H1 (cell line): ENCODE data around the gene MARCHF10. TPM values are rescaled to one million over a fixed set of nuclear protein-coding genes. Genes with fewer than 3 reads are reported as not detected.
A peak's percentile ranks its signal among the peaks of the same experiment; 100 is the strongest.

Source experiments
- CTCF ChIA-PET: fragments of 300-600 bp; sonication (Branson Sonifier 250); formaldehyde crosslinking; loops from one replicate; lab custom pipeline; 2021; ENCODE audit not compliant: partially characterized antibody; lab: Charles Lee
- POLR2A ChIA-PET: fragments of 300-600 bp; sonication (Branson Sonifier 250); formaldehyde crosslinking; loops from one replicate; lab custom pipeline; 2021; ENCODE audit warnings: inconsistent platforms; ENCODE audit not compliant: partially characterized antibody; lab: Charles Lee
- DNase-seq, 2 experiments: peaks; one replicate each; pipeline versions ENCODE4 v3.0.0 to v3.0.0-alpha.2; 2010 to 2022; ENCODE audit warnings: low spot score in 2 of 2, low read depth in 1 of 2, mixed read lengths in 1 of 2
- FAIRE-seq: peaks from 2 replicates; lab custom pipeline; 2011; peaks lifted over from hg19 to GRCh38; lab: Jason Lieb, UNC
- H2AFZ ChIP-seq: 2 replicates; pipeline ENCODE4 v1.8.1; 2012; ENCODE audit warnings: low read length, inconsistent platforms
- H2AK5ac ChIP-seq: 2 replicates; pipeline ENCODE4 v1.6.1; 2013; ENCODE audit warnings: low read depth, low read length
- H2BK120ac ChIP-seq: replicated peaks from 2 replicates; pipeline ENCODE3; 2013; ENCODE audit warnings: low read depth, low read length, inconsistent platforms
- H2BK12ac ChIP-seq: 2 replicates; pipeline ENCODE4 v1.6.1; 2013; ENCODE audit warnings: low read depth, low read length
- H2BK15ac ChIP-seq: 2 replicates; pipeline ENCODE4 v1.6.1; 2013; ENCODE audit warnings: low read length
- H2BK20ac ChIP-seq: 2 replicates; pipeline ENCODE4 v1.6.1; 2013; ENCODE audit warnings: low read length
- H2BK5ac ChIP-seq: 2 replicates; pipeline ENCODE4 v1.6.1; 2013; ENCODE audit warnings: low read depth, low read length
- H3K14ac ChIP-seq: 2 replicates; pipeline ENCODE4 v1.6.1; 2013; ENCODE audit warnings: inconsistent platforms; ENCODE audit not compliant: insufficient read length
- H3K18ac ChIP-seq: 2 replicates; pipeline ENCODE4 v1.6.1; 2013; ENCODE audit warnings: low read length; ENCODE audit errors: extremely low read depth
- H3K23ac ChIP-seq: 2 replicates; pipeline ENCODE4 v1.6.1; 2013; ENCODE audit warnings: inconsistent platforms; ENCODE audit not compliant: insufficient read length
- H3K23me2 ChIP-seq: 2 replicates; pipeline ENCODE4 v1.6.1; 2013; ENCODE audit warnings: low read depth, low read length
- H3K27ac ChIP-seq: 2 replicates; pipeline ENCODE4 v1.6.1; 2011; ENCODE audit warnings: low read depth, low read length, inconsistent platforms
- H3K27me3 ChIP-seq, 4 experiments: replicated peaks in 1 of 4; 1 replicate in 1 of 4; 2 replicates in 3 of 4; pipeline versions ENCODE4 v1.6.1 to v1.8.1; 2011 to 2013; ENCODE audit warnings: low read length in 3 of 4, mild to moderate bottlenecking in 3 of 4, inconsistent platforms in 2 of 4, mixed read lengths in 2 of 4, moderate library complexity in 1 of 4; ENCODE audit not compliant: control insufficient read depth in 3 of 4, insufficient read depth in 3 of 4; ENCODE audit errors: extremely low read depth in 1 of 4
- H3K36me3 ChIP-seq, 4 experiments: 2 replicates each; pipeline versions ENCODE4 v1.6.1 to v1.8.1; 2011 to 2013; ENCODE audit warnings: mild to moderate bottlenecking in 4 of 4, low read length in 3 of 4, moderate library complexity in 2 of 4, control low read depth in 1 of 4, inconsistent platforms in 1 of 4; ENCODE audit not compliant: insufficient read depth in 4 of 4, control insufficient read depth in 2 of 4
- H3K4ac ChIP-seq: replicated peaks from 2 replicates; pipeline ENCODE3; 2013; ENCODE audit warnings: low read length, low read depth, mixed read lengths, inconsistent platforms; ENCODE audit not compliant: insufficient read length
- H3K4me1 ChIP-seq, 4 experiments: replicated peaks in 1 of 4; 1 replicate in 1 of 4; 2 replicates in 3 of 4; pipeline versions ENCODE4 v1.6.1 to v1.8.1; 2011 to 2013; ENCODE audit warnings: low read length in 3 of 4, inconsistent platforms in 2 of 4, mixed read lengths in 1 of 4; ENCODE audit not compliant: insufficient read depth in 4 of 4, control insufficient read depth in 3 of 4
- H3K4me2 ChIP-seq, 2 experiments: 2 replicates each; pipeline versions ENCODE4 v1.6.1 to v1.8.1; 2011 to 2013; ENCODE audit warnings: low read depth in 2 of 2, low read length in 2 of 2, control low read depth in 1 of 2, inconsistent platforms in 1 of 2, mild to moderate bottlenecking in 1 of 2; ENCODE audit not compliant: insufficient read depth in 1 of 2
- H3K4me3 ChIP-seq, 4 experiments: fragments of 200-600, 300-600 bp in 1 of 4; sonication (generic), shearing (Covaris generic), sonication (Bioruptor Twin) in 1 of 4; 2 replicates each; pipeline versions ENCODE4 v1.5.1 to v1.8.1; 2011 to 2016; ENCODE audit warnings: low read length in 4 of 4, low read depth in 3 of 4, control low read depth in 2 of 4, inconsistent platforms in 2 of 4, mild to moderate bottlenecking in 2 of 4, mixed read lengths in 1 of 4, moderate library complexity in 1 of 4; ENCODE audit not compliant: insufficient read depth in 2 of 4; ENCODE audit errors: extremely low read depth in 1 of 4
- H3K56ac ChIP-seq: replicated peaks from 2 replicates; pipeline ENCODE3; 2013; ENCODE audit warnings: low read depth, mild to moderate bottlenecking, mixed read lengths, low read length, inconsistent platforms; ENCODE audit not compliant: insufficient read length
- H3K79me1 ChIP-seq: 2 replicates; pipeline ENCODE4 v1.6.1; 2013; ENCODE audit warnings: low read depth, low read length, control low read depth
- H3K79me2 ChIP-seq, 2 experiments: 2 replicates each; pipeline versions ENCODE4 v1.6.1 to v1.8.1; 2012 to 2013; ENCODE audit warnings: low read length in 2 of 2, mild to moderate bottlenecking in 2 of 2, inconsistent platforms in 1 of 2; ENCODE audit not compliant: insufficient read depth in 2 of 2, control insufficient read depth in 1 of 2
- H3K9ac ChIP-seq, 4 experiments: replicated peaks in 1 of 4; 1 replicate in 1 of 4; 2 replicates in 3 of 4; pipeline versions ENCODE4 v1.6.1 to v1.8.1; 2011 to 2013; ENCODE audit warnings: low read depth in 3 of 4, low read length in 3 of 4, control low read depth in 2 of 4, mild to moderate bottlenecking in 2 of 4, moderate library complexity in 2 of 4, inconsistent platforms in 1 of 4; ENCODE audit errors: extremely low read depth in 1 of 4
- H3K9me3 ChIP-seq, 2 experiments: 2 replicates each; pipeline versions ENCODE4 v1.6.1 to v1.8.1; 2012 to 2013; ENCODE audit warnings: mild to moderate bottlenecking in 2 of 2, moderate library complexity in 2 of 2, control low read depth in 1 of 2, inconsistent platforms in 1 of 2, low read depth in 1 of 2, low read length in 1 of 2, mixed read lengths in 1 of 2; ENCODE audit not compliant: insufficient read depth in 2 of 2
- H4K20me1 ChIP-seq, 2 experiments: replicated peaks in 1 of 2; 2 replicates each; pipeline versions ENCODE3 to v1.8.1; 2011 to 2013; ENCODE audit warnings: inconsistent platforms in 2 of 2, low read length in 2 of 2, mild to moderate bottlenecking in 1 of 2; ENCODE audit not compliant: insufficient read depth in 2 of 2, control insufficient read depth in 1 of 2
- H4K5ac ChIP-seq: 2 replicates; pipeline ENCODE4 v1.6.1; 2013; ENCODE audit warnings: low read length, low read depth, mixed read lengths, inconsistent platforms; ENCODE audit not compliant: insufficient read length
- H4K8ac ChIP-seq: 2 replicates; pipeline ENCODE4 v1.8.0; 2013; ENCODE audit warnings: mild to moderate bottlenecking, moderate library complexity, low read length, inconsistent platforms; ENCODE audit not compliant: insufficient read depth; ENCODE audit errors: extremely low read depth
- H4K91ac ChIP-seq: replicated peaks from 2 replicates; pipeline ENCODE3; 2013; ENCODE audit warnings: low read length, mixed read lengths, inconsistent platforms; ENCODE audit not compliant: insufficient read length
- WGBS, 2 experiments: shearing (Covaris generic) in 1 of 2; methylation state at CpG; one replicate each; pipeline versions ENCODE4 v1.1.6 to v1.1.7; 2013 to 2015; ENCODE audit warnings: low lambda C conversion rate in 2 of 2, mixed read lengths in 2 of 2, inconsistent platforms in 1 of 2, low coverage in 1 of 2, missing lambda C conversion rate in 1 of 2; ENCODE audit not compliant: insufficient replicate concordance in 2 of 2, insufficient coverage in 1 of 2, insufficient read length in 1 of 2; ENCODE audit errors: extremely low coverage in 1 of 2, missing lambda C conversion rate in 1 of 2; 5-methylcytosine and 5-hydroxymethylcytosine counted together
- polyA plus RNA-seq, 7 experiments: library from polyadenylated mRNA; depleted of rRNA in 3 of 7; stranded (reverse) in 5 of 7; unstranded in 2 of 7; fragments of >200 nt in 5 of 7; fragments of 200-250 nt in 2 of 7; gene quantifications; 1 replicate in 5 of 7; 2 replicates in 1 of 7; 4 replicates in 1 of 7; pipeline versions ENCODE4 v1.2.1 to v1.2.3, GENCODE V29; 2011 to 2013; ENCODE audit warnings: missing spikeins in 2 of 7, mixed read lengths in 2 of 7
- total RNA-seq: library from RNA; stranded (reverse); fragmentation: NEBNext Ultra II Directional; extraction: Animal tissue kit (Norgen Biotek cat#: 25700); gene quantifications from 2 replicates; pipeline ENCODE4 v1.2.1, GENCODE V29; 2021

The MARCHF10 gene
- total and polyA plus RNA-seq, 2 of the 8 experiments (the other 6 are each of a cell fraction or from before 2014, with no cell fraction given) = 0.48 to 0.73 TPM

DNA sequence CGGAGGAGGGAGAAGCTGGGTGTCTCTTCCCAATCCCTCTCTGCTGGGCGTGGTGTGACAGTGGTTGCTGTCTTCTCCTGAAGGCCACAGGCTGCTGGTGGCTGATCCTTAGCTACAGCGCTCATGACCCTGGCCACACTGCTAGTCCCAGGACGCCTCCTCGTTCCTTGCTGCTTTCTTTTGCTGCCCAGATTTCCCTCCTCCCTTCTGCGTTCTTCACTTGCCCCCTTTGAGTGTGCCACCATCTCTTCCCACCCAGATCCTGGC, 90.6 kb downstream of the MARCHF10 start:
- Histone ChIP-seq H3K9me3 (no peaks in the 10 kb centered on the region), H3K4me3 (no peak overlapping the region), H2AFZ (no peak overlapping the region), H2BK120ac (no peak overlapping the region), H3K79me1 (no peaks in the 10 kb centered on the region), H4K91ac (no peak overlapping the region), H2BK15ac (no peak overlapping the region), H4K8ac (no peak overlapping the region), H3K4ac (no peak overlapping the region), H3K23me2 (0 out of 2 replicates have a peak, but pooled peaks cover 4% of the 10 kb centered on the region), H3K4me2 (no peak overlapping the region), H2BK5ac (no peak overlapping the region), H2BK20ac (no peak overlapping the region), H2AK5ac (no peak overlapping the region), H3K27me3 (0 out of 7 replicates have a peak, but pooled peaks cover 0 to 1% (median 0%) of the 10 kb centered on the region in 4 experiments), H3K18ac (no peak overlapping the region), H3K27ac (no peak overlapping the region), H3K36me3 (no peaks in the 10 kb centered on the region), H3K14ac (no peak overlapping the region), H3K79me2 (no peaks in the 10 kb centered on the region), H3K9ac (no peak overlapping the region), H4K20me1 (no peaks in the 10 kb centered on the region), H3K4me1 (peaks cover 0 to 3% (median under 1%) of the 10 kb centered on the region in 4 experiments; a peak in 3 of 7 replicates), H4K5ac (no peak overlapping the region), H2BK12ac (0 out of 2 replicates have a peak overlapping the region, but pooled peaks have one; percentile 35), H3K56ac (no peak overlapping the region), H3K23ac (no peak overlapping the region)
- POLR2A ChIA-PET = no interaction called here
- no peak for DNase-seq
- FAIRE-seq = no peak
- CTCF ChIA-PET = interaction anchor here (0.6 kb wide), 1 partner anchor 24 kb away, joined by 3 read pairs; no protein-coding TSS in a partner anchor
- whole genome bisulfite sequencing, 2 experiments = 92% methylated on average over 6 of the region's 6 CpGs; no CpG with 5 or more reads in 1 of the 2 experiments
